Stimulated activated CD4-positive, alpha-beta T cell treated with anti-CD3 and anti-CD28 coated beads, TNF-alpha, amount 100 ng/mL, for 1 hour (primary cell): Measurements from ENCODE around the gene SGTB.
"Not testable (repeated sequence)": the region's sequence is repeated elsewhere in the genome, so short reads cannot be mapped to it uniquely, and the experiment has no call there.

ENCODE experiments used
- DNase-seq, 3 donors: peaks; one replicate each; pipeline ENCODE4 v3.0.0-alpha.2; 2020; ENCODE audit warnings: low read depth in 3 of 3, low spot score in 1 of 3

The SGTB gene

GRCh38 chr5:65734921-65735320 lies 13.0 kb upstream of the SGTB start:
- DNase-seq = no peak

- not testable (repeated sequence) for DNase-seq
Observed at GRCh38 chr5:65734196-65734775, 12.4 kb upstream of the SGTB start.

- DNase-seq = not testable (repeated sequence)
Observed at GRCh38 chr5:65732046-65732445, 10.1 kb upstream of the SGTB start.

DNA sequence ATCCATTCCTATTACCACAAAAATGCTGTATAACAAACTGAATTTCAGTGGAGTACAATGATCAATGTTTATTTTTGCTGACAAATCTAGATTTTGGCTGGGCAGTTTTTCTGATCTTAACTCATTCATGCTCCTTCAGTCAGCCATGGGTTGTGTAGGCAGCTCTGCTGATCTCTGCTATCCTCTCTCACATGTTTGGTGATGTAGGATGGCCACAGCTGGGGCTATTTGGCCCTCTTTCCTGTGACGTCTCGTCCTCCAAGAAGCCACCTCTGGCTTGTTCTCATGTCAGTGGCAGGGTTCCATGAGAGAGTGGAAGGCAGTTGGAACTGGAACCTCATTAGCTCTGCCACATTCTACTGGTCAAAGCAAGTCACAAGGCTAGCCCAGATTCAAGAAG lies 9.0 kb upstream of the SGTB start:
- no peak for DNase-seq

- DNase-seq = no peak
Observed at GRCh38 chr5:65728218-65728617, 6.3 kb upstream of the SGTB start.

DNA sequence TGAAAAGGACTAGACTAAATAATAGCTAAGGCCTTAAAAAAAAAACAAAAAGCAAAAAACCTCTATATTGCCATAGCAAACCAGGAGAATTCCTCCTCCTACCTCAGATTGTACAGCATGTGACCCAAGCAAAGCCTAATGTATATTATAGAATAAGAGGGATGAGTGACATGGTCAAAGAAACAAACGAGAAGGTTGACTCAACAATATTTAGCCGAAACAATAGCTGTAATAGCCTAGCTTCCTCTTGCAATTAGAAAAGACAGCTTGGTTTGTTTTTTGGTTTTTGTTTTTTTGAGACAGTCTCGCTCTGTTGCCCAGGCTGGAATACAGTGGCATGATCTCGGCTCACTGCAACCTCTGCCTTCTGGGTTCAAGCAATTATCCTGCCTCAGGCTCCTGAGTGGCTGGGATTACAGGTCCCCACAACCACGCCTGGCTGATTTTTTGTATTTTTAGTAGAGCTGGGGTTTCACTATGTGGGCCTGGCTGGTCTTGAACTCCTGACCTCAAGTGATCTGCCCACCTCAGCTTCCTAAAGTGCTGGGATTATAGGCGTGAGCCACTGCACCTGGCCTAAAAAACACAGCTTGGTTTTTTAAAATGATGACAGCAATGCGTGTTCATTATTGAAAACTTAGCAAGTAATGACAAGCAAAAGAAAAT lies 5.7 kb upstream of the SGTB start:
- DNase-seq = no peak

- no peak for DNase-seq
Observed at GRCh38 chr5:65722575-65723403, 880 bp upstream of the SGTB start.

GRCh38 chr5:65721050-65721719 lies 724 bp downstream of the SGTB start:
- DNase-seq = no peak

DNA sequence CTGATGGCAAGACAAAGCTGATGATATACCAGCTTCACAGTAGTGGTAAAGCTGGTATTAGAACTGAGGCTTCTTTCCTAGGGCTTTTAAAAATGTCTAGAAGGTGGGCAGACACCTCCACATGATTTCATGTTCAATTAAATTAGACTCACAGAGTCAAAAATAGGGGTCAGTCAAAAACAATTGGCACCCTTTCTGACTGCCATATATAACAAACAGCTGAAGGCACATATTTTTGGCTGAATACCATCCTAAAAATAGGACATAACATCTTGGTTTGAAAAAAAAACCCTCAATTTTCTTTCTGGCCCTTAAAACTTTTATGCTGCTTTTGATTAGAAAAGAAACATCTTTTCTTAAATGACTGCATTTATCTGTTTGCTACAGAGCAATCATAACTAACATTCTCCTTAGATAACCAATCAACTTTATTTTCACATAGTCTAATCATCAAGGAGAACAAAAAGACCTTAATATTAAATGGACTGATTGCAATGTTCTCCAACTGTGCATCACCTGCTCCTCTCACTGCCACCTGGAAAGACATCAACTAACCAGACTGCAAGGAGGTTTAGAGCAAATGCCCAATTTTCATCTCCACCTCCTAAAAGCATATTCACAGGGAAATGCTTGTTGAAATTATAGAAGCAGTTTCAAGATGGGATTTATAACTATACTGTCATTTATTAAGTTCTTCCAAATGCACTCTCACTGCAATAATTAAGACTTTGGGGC lies 3.2 kb downstream of the SGTB start:
- no peak for DNase-seq

DNA sequence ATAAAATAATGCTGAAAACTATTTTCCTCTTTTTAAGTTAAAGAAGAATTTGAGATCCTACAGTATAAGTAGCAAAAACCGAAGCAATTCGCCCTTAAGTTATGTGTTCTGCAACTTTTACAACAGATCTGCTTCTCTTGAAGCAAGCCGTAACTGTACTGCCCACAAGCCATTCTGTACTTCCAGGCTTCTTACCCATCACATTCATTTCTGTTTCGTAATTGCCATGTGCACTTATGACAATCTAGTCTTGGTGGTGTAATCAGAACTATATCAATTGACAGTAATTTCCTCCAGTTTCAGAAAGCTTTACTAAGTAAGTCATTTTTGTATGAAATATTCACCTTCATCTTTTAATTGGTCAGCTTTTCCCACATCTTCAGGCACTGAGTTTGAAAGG lies 13.8 kb downstream of the SGTB start:
- no peak for DNase-seq

DNA sequence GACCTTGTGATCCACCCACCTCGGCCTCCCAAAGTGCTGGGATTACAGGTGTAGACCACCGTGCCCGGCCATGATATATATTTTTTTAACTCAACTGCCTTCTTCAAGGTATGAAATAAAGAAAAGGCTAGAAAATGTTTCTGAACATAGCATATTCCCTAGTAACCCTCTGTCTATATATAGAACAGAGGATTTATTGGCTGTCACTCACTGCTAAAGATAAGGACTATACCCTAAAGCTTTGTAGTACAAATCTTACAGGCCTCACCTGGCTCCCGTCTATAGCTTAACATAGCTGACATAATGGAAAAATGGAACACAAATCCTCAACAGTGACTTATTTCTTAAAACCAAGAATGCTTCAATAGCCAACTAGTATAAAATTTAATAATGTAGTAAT lies 14.2 kb downstream of the SGTB start:
- DNase-seq = no peak

GRCh38 chr5:65704621-65705239 lies 17.2 kb downstream of the SGTB start:
- DNase-seq = no peak

GRCh38 chr5:65702036-65702435 lies 19.9 kb downstream of the SGTB start:
- DNase-seq = no peak

GRCh38 chr5:65699338-65699737 lies 22.6 kb downstream of the SGTB start:
- DNase-seq = no peak

GRCh38 chr5:65696892-65697291 lies 25.0 kb downstream of the SGTB start:
- DNase-seq = no peak

GRCh38 chr5:65695896-65696295 lies 26.0 kb downstream of the SGTB start:
- no peak for DNase-seq

GRCh38 chr5:65695162-65695755 lies 26.6 kb downstream of the SGTB start:
- no peak for DNase-seq

DNA sequence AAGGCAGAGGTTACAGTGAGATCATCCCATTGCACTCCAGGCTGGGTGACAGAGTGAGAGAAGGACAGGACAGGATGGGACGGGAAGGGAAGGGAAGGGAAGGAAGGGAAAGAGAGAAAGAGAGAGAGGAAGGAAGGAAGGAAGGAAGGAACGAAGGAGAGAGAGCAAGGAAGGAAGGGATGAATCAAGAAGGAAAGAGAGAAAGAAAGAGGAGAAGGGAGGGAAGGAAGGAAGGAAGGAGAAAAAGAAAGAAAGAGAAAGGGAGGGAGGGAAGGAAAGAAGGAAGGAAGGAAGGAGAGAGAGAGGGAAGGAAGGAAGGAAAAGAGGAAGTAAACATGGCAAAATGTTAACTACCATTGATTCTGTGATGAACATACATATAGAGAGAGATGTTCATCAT lies 28.8 kb downstream of the SGTB start:
- no peak for DNase-seq

DNA sequence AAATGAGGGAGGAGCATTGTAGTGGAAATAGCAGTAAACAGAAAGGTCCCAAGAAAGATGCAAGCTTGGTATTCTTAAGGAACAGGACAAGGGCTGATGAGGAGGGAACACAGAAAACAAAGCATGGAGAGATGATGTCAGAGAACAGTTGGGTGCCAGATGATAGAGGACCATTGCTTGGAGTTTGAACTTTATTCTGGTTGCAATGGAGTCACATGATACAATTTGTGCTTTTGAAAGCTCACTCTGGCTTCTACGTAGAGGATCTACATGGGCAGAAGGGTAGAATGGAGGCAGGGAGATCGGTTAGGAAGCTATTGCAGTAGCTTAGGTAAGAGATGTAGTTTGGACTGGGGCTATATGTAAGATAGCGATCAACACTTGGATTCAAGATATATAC lies 39.8 kb downstream of the SGTB start:
- DNase-seq = no peak

- DNase-seq = not testable (repeated sequence)
Observed at GRCh38 chr5:65676056-65676455, 45.9 kb downstream of the SGTB start.
